Measurements from ENCODE around the gene SDHAF3.

GRCh38 chr7:97138830-97139229, 21.3 kb downstream of the SDHAF3 start:
- TF ChIP-seq CTCF (IDR thresholded peaks at IDR 0.05) (no peak), POLR2AphosphoS5 (IDR thresholded peaks at IDR 0.05) (no peak), EP300 (IDR thresholded peaks at IDR 0.05) (no peak), POLR2A (IDR thresholded peaks at IDR 0.05) (no peak)
